Activated B cell treated with CpG ODN at 0.5 μM for 24 hours (primary cell): Measurements from ENCODE around the gene COG3. TPM values are rescaled to one million over a fixed set of nuclear protein-coding genes. Genes with fewer than 3 reads are reported as not detected.

Source experiments
- ATAC-seq: fragments of 200-7000 bp; cut with Tn5 transposase; one replicate; pipeline ENCODE4 v1.10.0; 2021; ENCODE audit warnings: low read depth, mild to moderate bottlenecking, moderate library complexity
- CTCF ChIA-PET: fragments of 350-600 bp; sonication (Branson Sonifier 250); formaldehyde crosslinking; loops from one replicate; lab custom pipeline; 2021; ENCODE audit warnings: antibody characterized with exemption; lab: Charles Lee
- POLR2A ChIA-PET: fragments of 350-600 bp; sonication (Branson Sonifier 250); formaldehyde crosslinking; loops from one replicate; lab custom pipeline; 2021; ENCODE audit warnings: antibody characterized with exemption; lab: Charles Lee
- DNase-seq: peaks from one replicate; pipeline ENCODE4 v3.0.0; 2022
- H3K27ac Mint-ChIP-seq: one replicate; pipeline ENCODE4 v1.8.0; 2020; ENCODE audit warnings: mixed read lengths
- H3K27me3 Mint-ChIP-seq: one replicate; pipeline ENCODE4 v1.8.0; 2021; ENCODE audit warnings: mixed read lengths
- H3K36me3 Mint-ChIP-seq: one replicate; pipeline ENCODE4 v1.8.0; 2021; ENCODE audit warnings: low read depth, mixed read lengths
- H3K4me1 Mint-ChIP-seq: one replicate; pipeline ENCODE4 v1.8.0; 2021; ENCODE audit warnings: mixed read lengths
- H3K4me3 Mint-ChIP-seq: one replicate; pipeline ENCODE4 v1.8.0; 2020; ENCODE audit warnings: mild to moderate bottlenecking, mixed read lengths
- H3K9me3 Mint-ChIP-seq: one replicate; pipeline ENCODE4 v1.8.0; 2020; ENCODE audit warnings: mixed read lengths
- CTCF ChIP-seq: fragments of 200-600 bp; IDR thresholded peaks from one replicate; pipeline ENCODE4 v1.8.0; 2022; ENCODE audit warnings: antibody characterized with exemption, mild to moderate bottlenecking
- intact Hi-C: fragments of 100-400 bp; cut with micrococcal nuclease; formaldehyde crosslinking; loops from one replicate; pipeline ENCODE4 v1.15.1; 2024
- total RNA-seq: library from RNA; stranded (reverse); gene quantifications from 2 replicates; pipeline ENCODE4 v1.2.3, GENCODE V29; 2022

The COG3 gene
- total RNA-seq, 1 donor from 2014 or later = 31.6 TPM

DNA sequence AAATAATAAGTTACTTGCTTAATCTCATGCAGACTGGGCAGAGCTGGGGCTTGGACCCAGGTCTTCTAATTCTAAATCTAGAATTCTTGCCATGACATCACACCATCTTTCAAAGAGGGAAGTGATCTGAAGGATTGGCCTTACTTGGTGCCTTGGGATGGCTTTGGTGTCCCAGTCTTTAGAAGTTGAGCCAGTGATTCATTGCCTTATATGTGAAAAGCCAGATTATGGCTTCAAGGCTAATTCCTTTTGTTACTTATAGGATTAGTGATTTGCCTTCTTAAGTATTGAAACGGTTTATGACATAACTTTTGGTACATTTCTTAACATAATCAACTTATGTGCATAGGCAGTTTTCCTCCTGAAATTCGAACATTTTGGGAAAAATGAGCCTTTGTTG, 14.9 kb downstream of the COG3 start:
- Mint-ChIP-seq H3K9me3 (no peaks in the 10 kb centered on the region), H3K4me1 (peaks cover 6% of the 10 kb centered on the region), H3K27me3 (no peaks in the 10 kb centered on the region), H3K27ac (peak overlapping the region; percentile 35), H3K36me3 (peaks cover 55% of the 10 kb centered on the region), H3K4me3 (no peak overlapping the region)
- no peak for DNase-seq
- intact Hi-C loops = no loop called here
- no peak for TF ChIP-seq CTCF
- no peak for ATAC-seq
- ChIA-PET CTCF (no interaction called here), POLR2A (no interaction called here)

DNA sequence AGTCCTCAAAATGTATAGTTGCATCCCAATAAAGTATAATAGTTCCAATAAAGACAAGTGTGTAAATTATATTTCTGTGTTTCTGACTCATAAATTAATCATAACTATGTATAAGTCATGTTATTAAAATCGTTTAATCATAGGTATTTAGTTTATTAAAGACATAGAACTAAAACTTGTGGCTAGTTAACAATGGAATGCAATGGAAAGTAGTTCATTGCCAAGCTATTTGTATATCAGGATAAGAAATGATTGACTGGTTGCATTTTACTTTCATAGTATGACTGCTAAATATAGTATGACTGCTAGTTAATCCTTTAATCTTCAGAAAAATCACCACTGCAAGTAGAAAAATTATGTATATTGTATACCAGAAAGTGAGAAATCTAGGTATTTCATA, 16.9 kb downstream of the COG3 start:
- POLR2A ChIA-PET = no interaction called here
- no peak for TF ChIP-seq CTCF
- Mint-ChIP-seq H3K27me3 (no peaks in the 10 kb centered on the region), H3K4me1 (no peaks in the 10 kb centered on the region), H3K4me3 (no peak overlapping the region), H3K9me3 (no peaks in the 10 kb centered on the region), H3K27ac (no peak overlapping the region), H3K36me3 (peaks cover 58% of the 10 kb centered on the region)
- ATAC-seq (no peak), DNase-seq (no peak)
- intact Hi-C loops = no loop called here
- CTCF ChIA-PET = interaction anchor here (2.0 kb wide), 1 partner anchor 9 kb away, joined by 4 read pairs; no protein-coding TSS in a partner anchor

DNA sequence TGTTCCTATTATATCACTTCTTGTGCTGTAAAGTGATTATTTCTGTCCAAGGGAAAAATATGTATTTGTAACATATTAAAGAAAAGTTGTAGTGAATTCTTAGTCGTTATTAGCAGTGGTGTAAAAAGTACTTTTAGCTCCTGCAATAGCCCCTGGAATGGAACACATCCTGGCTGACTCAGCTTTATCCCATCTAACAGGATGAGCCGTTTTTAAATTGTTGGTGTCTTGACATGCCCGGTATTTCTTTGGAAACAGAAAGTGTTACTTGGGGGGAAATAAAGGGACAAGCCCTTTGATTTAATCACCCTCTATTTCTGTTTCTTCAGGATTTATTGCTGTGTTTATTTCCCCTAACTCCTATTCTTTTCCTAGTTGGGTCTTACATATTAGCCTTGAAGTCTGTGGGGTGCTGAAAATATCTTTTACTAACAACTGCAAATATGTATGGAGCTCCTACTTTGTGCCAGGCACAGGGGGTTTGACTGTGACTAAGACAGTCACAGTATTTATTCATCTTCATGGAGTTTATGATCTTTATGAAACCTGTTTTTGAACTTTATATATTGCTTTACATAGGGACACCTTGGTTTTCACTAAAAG, 17.9 kb downstream of the COG3 start:
- no peak for DNase-seq
- H3K27me3 Mint-ChIP-seq = no peaks in the 10 kb centered on the region
- no peak for ATAC-seq
- H3K4me1 Mint-ChIP-seq = no peaks in the 10 kb centered on the region
- no peaks in the 10 kb centered on the region for H3K9me3 Mint-ChIP-seq
- intact Hi-C loops = no loop called here
- H3K27ac Mint-ChIP-seq = no peak overlapping the region
- POLR2A ChIA-PET = no interaction called here
- no peak overlapping the region for H3K4me3 Mint-ChIP-seq
- no peak for TF ChIP-seq CTCF
- CTCF ChIA-PET = interaction anchor here (2.0 kb wide), 1 partner anchor 8 kb away, joined by 4 read pairs; no protein-coding TSS in a partner anchor
- H3K36me3 Mint-ChIP-seq = peaks cover 63% of the 10 kb centered on the region

- TF ChIP-seq CTCF = no peak
- ATAC-seq (no peak), DNase-seq (no peak)
- no peaks in the 10 kb centered on the region for H3K4me1 Mint-ChIP-seq
- intact Hi-C loops = no loop called here
- POLR2A ChIA-PET = no interaction called here
- H3K9me3 Mint-ChIP-seq = no peaks in the 10 kb centered on the region
- H3K27me3 Mint-ChIP-seq = no peaks in the 10 kb centered on the region
- H3K27ac Mint-ChIP-seq = no peak overlapping the region
- peaks cover 57% of the 10 kb centered on the region for H3K36me3 Mint-ChIP-seq
- CTCF ChIA-PET = no interaction called here
- H3K4me3 Mint-ChIP-seq = no peak overlapping the region
Measured at GRCh38 chr13:45487604-45488003, 22.9 kb downstream of the COG3 start.

GRCh38 chr13:45490068-45490467, 25.3 kb downstream of the COG3 start:
- Mint-ChIP-seq H3K36me3 (peaks cover 57% of the 10 kb centered on the region), H3K27ac (no peak overlapping the region), H3K4me1 (no peaks in the 10 kb centered on the region), H3K4me3 (no peak overlapping the region), H3K27me3 (no peaks in the 10 kb centered on the region), H3K9me3 (no peaks in the 10 kb centered on the region)
- POLR2A ChIA-PET = no interaction called here
- CTCF ChIA-PET = interaction anchor here (1.2 to 1.6 kb wide), 5 partner anchors 8 to 150 kb away, joined by 3 to 7 read pairs (median 4); no protein-coding TSS in a partner anchor
- intact Hi-C loops = loop anchor here (1.0 kb wide), 2 partner anchors 119 to 443 kb away; no protein-coding TSS in a partner anchor
- ATAC-seq (peak; percentile 47), DNase-seq (no peak)
- no peak for TF ChIP-seq CTCF
